Measurements from ENCODE around the gene EPB41L3.

The EPB41L3 gene

DNA sequence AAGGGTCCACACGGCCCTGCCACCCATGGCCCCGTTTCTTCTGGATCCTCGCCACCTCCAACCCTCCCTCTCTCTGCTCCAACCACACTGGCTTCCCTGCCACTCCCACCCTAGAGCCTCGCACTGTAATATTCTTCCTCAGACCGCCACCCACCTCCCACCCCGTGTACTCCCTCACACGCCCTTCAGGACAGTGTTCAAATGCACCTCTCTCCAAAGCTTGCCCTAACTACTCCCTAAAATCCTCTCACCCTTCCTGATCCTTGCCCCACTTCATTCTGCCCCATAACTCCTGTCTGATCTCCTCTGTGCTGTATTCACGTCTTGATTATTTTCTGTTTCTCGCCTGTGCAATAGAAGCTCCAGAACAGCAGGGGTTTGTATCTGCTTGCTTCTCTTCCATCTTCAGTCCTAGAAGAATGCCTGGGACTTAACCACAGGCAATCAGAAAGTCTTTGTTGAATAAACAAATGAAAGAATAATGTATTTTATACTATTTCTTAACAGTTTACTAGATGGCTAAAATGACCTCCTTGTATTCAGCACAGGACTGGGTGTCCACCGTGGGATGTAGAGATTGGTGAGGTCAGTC is 25.5 kb downstream of the EPB41L3 start:
- TF ChIP-seq, protein P1, sequence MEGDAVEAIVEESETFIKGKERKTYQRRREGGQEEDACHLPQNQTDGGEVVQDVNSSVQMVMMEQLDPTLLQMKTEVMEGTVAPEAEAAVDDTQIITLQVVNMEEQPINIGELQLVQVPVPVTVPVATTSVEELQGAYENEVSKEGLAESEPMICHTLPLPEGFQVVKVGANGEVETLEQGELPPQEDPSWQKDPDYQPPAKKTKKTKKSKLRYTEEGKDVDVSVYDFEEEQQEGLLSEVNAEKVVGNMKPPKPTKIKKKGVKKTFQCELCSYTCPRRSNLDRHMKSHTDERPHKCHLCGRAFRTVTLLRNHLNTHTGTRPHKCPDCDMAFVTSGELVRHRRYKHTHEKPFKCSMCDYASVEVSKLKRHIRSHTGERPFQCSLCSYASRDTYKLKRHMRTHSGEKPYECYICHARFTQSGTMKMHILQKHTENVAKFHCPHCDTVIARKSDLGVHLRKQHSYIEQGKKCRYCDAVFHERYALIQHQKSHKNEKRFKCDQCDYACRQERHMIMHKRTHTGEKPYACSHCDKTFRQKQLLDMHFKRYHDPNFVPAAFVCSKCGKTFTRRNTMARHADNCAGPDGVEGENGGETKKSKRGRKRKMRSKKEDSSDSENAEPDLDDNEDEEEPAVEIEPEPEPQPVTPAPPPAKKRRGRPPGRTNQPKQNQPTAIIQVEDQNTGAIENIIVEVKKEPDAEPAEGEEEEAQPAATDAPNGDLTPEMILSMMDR (IDR thresholded peaks at IDR 0.05) = no peak

DNA sequence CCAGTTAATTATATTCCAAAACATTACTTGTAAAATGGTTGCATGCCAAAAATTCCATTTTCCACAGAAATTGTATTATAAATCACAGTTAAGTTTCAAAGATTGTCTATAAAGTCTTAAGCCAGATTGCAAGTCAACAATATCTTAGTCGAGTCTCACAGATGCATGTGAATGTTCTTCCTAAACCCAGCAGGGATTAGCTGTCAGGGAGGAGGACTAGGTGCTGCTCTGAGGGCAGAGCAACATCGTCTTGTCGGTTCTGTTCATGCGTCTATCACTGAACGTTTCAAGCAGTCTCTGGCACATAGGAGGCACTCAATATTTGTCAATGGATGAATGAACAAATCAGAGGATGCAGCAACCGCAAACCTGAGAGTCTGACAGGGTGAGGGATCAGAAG is 27.0 kb downstream of the EPB41L3 start:
- TF ChIP-seq, protein P1 (IDR thresholded peaks at IDR 0.05) = no peak

DNA sequence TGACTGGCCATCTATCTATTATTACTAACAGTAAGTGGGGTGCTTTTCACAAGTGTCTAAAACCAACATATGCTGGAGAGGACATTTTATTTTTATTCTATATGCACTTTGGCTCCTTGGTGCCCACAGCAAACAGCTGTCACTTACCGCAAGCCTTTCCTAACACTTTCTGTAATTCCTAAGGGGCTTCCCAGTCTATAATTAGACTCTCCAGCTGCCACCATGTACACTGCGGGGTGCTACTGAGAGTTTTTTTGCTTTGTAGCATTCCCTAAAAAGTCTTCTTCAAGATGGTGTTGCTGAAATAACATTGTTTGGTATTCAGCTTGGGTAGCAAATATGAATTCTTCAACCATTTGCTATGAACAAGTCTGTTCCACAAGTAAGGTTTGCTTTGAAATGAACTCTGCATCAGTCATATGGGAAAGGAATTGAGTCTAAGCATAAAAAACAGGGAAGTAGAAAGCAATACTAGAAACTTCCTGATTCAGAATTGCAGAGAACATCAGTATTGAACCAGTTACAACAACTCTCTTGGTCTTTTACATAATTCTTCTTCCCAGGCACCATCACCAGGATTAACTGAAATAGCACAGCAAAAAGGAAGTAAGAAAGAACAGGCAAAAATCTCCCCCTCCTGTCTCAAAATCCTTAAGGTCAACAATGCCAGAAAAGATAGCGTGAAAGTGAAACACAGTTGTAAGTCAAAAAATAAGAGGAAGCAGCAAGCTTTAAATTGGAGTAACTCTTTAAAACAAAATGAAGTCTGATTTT is 28.6 kb downstream of the EPB41L3 start:
- TF ChIP-seq, protein P1 (IDR thresholded peaks at IDR 0.05) = no peak

DNA sequence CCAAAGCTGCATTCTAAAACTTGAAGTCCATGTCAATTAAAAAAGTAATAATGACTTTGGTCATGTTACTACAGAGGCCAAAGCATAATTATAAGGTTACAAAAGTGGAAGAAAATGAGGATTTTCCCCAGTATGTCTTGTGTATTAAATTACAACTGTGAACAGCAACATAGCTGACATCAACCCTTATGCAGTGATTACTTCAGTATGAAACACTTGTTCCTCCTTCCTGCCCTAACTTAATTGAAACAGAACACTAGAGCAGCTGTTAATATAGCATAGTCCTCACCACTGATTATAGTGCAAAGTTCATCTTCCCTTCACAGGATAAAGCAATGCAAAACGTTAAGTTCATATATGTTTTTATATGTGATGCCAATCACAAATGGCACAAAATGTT is 29.9 kb downstream of the EPB41L3 start:
- TF ChIP-seq, protein P1 (IDR thresholded peaks at IDR 0.05) = no peak

DNA sequence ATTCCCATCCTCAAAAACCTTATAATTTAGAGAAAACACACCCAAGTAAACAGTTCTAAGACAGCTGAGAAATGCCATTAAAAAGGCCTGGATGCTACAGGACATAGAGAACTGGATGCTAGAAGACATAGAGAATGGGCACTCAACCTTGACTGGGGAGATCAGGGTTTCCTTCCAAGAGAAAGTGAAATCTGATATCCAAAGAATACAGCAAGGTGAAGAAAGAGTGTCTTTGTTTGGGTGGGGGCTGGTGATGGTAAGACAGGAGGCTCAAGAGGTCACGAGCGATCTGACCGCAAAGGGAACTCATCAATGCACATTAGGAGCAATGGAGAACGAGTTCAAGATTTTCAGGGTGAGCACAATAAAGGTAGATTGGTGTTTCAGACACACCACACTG is 31.6 kb downstream of the EPB41L3 start:
- TF ChIP-seq, protein P1 (IDR thresholded peaks at IDR 0.05) = no peak

DNA sequence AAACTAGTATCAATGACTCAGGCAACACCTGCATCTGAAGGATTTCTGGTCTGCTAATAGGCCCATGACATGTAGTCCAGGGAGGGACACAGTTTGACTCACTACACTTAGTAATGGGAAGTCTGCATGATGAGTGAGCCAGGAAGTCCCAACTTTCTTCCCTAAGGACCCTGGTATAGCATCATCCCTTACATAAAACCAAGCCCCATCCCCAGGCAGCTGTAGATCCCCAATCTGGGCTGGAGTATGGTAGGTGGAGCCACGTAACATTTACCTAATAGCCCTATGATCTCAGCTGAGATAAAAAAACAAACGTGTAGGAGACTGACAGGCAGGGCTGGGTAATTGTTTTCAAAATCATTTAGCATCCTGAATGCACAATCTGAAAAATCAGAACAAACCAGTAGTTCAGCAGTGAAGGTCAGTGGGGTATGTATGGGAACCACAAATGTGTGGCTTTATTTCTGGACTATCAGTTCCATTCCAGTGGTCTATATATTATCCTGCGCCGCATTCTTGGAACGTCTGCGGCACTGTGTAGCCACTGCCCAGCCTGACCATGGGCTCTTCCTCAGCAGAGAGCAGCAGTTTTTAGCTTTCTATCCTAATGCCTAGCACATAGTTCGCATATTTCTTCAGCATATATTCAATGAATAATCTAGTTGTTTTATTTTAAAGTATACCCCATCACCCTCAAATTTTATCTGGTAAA is 33.5 kb downstream of the EPB41L3 start:
- TF ChIP-seq, protein P1 (IDR thresholded peaks at IDR 0.05) = no peak

DNA sequence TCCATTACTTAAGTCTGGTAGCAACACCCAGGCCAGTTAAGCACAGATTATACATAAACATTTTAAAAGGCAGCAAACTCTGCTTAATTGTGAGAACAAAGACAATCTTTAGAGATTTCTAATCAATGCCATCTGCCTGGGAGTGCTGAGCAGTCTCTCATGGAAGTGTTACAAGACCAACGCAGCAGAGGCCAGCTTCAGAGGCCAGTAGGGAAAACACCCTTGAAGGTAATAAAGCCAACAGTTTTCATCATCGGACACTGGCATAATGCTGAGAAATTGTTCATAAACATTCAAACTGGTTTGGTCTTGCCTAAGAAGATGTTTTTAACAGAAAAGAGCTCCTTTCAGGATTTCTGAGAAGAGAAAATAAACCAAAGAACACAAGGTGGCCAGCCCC is 35.0 kb downstream of the EPB41L3 start:
- TF ChIP-seq, protein P1 (IDR thresholded peaks at IDR 0.05) = no peak

All from LNCAP (cell line).